Measurements from ENCODE around the gene EIF2B2.
"Not testable (repeated sequence)": the region's sequence is repeated elsewhere in the genome, so short reads cannot be mapped to it uniquely, and the experiment has no call there.

EIF2B2 gene

DNA sequence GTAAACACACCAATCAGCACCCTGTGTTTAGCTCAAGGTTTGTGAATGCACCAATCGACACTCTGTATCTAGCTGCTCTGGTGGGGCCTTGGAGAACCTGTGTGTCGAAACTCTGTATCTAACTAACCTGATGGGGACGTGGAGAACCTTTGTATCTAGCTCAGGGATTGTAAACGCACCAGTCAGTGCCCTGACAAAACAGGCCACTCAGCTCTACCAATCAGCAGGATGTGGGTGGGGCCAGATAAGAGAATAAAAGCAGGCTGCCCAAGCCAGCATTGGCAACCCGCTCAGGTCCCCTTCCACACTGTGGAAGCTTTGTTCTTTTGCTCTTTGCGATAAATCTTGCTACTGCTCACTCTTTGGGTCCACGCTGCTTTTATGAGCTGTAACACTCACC lies 6.9 kb upstream of the EIF2B2 start:
- DNase-seq, result not testable (repeated sequence)

DNA sequence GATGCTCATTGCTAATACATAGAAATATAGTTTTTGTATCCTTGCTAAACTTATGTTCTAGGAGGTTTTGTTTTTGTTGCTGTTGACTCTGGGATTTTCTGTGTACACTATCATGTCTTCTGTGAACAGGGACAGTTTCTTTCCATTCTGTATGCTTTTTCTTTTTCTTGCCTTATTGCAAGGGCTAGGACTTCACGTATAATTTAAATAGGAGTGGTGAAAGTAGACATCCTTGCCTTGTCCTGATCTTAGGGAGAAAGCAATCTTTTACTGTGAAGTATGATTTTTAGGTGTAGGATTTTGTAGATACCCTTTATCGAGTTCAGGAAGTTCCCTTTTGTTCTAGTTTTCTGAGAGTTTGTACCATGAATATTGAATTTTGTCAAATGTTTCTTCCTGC lies 1.5 kb upstream of the EIF2B2 start:
- DNase-seq, result no peak

DNA sequence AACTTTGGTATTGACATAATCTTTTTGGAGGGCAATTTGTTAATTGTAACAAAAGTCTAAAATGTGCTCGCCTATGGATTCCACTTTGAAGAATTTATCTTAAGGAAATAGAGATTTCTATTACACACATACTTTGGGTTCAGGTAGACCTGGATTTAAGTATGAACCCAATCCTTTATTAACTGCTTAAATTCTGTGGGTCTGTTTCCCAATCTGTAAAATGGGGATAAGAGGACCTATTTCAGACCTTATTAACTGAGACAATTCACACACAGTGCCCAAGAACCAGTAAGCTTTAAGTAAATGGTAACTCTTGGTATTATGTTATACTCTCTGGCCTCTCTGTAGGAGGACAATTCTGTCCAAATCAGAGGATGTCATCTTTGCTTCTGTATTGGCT lies 822 bp upstream of the EIF2B2 start:
- DNase-seq, result no peak

DNA sequence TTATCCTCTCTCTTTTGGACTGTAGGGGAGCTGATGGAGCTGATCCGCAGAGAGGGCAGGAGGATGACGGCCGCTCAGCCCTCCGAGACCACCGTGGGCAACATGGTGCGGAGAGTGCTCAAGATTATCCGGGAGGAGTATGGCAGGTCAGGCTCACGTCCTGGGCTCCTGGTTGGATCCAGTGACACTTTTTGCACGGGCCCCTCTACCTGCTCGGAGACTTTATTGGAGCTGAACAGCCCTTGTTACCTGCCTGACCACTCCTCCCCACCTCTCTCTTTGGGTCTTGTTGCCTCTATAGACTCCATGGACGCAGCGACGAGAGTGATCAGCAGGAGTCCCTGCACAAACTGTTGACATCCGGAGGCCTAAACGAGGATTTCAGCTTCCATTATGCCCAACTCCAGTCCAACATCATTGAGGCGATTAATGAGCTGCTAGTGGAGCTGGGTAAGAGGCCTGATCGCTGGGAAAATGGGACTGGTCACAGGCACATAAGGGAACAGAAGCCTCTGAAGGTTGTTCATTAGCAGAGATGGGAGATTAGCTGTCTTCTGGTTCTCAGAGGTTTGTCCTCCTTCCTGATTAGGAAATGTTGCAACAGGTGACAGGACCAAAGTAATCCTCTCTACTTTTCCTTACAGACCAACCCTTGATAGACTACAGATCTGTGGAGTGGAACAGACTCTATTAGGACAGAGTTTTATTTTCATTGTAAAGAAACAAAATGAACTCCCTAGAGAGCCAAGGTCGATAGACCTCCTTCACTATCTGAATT lies 718 bp downstream of the EIF2B2 start:
- DNase-seq, result no peak

DNA sequence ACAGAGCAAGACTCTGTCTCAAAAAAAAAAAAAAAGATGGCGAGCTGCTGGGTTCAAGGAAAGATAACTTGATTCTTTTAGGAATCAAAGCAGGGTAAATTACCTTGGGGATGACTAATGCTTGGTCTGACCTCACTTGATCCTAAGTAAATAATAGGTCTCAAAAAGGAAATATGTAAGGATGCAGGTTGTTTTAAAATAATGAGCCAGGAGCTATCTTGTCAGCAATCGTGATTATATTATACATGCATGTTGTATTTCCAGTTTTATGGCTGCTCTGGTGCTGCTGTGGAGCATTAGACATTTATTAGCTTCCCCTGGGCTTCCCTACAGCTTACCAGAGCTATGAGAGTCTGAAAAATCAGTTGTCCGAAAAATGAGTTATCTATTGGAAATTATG lies 2.6 kb downstream of the EIF2B2 start:
- no peak for DNase-seq

DNA sequence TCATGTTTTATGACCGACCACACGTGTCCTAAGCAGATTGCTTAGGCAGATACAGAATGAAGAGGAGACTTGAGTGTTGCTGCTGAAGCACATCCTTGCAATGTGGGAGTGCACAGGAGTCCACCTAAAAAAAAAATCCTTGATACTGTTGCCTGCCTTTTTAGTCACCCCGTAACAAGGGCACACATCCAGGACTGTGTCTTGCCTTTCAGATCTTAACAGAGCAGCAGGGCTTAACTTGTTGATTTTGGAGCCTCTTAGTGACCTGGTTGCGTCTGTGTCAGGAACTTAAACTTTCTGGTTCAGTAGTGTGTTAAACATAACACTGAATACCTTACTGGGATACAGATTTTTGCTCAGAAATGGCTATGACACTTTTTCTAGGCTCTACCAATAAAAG lies 6.5 kb downstream of the EIF2B2 start:
- DNase-seq, result no peak

DNA sequence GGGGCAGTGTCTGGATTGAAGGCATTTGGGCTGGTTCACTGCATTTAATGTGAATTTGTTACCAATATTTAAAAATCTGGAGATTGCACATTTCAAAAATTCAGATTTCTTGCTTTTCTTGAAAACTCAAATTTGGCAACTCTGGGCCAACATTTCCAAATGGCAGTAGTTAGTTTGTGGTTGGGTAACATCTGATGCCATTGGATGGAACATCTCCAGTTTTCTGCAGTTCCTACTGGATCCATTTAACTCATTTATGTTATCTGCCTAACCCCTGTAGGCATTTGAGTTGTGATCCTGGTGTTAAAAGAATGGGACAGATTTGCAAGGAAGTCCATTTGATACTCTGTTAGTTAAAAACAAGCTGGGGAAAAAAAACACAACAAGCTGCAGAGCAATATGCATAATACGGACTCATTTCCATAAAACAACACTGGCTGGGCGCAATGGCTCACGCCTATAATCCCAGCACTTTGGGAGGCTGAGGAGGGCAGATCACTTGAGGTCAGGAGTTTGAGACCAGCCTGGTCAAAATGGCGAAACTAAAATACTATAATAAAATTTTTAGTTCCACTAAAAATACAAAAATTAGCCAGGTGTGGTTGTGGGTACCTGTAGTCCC lies 7.9 kb downstream of the EIF2B2 start:
- DNase-seq, result no peak

DNA sequence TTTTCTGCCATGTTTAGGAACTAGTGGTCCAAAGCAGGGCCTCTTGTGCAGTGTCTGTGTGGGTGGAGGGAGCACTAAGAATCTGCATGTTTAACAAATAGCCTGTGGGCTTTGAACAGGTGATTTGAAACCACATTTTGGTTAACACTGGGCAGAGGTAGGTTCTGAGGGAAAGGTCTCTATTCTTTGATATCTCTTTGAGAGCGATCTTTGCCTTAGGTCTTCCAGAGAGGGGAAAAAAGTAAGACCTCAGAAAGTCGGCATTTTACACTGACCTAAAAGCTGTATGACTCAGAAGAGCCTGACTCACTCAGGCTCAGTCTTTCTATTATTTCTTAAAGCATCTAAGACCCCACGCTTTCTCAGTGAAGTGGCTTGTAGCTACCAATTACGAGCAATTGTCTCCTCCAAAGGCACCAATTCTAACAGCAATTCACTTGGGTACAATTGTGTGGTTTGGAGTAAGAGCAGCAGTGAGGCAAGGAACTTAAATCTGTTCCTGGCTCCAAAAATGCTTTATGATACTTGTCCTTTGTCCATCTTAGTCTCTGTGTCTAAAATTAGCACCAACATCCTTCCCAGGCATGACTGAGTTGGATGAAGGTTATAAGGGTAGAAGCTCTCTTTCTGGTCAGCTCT lies 8.8 kb downstream of the EIF2B2 start:
- no peak for DNase-seq

DNA sequence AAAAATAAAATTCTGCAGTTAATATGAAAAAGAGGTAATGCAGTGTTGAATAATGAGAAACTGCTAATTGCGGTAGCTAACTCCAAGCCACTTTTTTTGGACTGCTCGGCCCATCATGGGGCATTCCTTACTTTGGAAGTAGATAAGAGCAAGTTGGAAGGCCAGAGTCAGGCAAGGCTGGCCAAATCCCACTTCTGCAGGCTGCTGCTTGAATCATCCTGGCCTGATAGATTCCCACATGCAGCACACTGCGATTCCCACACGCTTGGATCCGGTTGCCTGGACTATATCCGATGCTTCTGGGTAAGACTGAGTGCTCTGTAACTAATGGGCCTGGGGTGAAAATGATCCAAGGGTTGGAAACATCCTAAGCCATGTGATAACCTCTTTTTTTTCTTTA lies 10.6 kb downstream of the EIF2B2 start:
- no peak for DNase-seq

DNA sequence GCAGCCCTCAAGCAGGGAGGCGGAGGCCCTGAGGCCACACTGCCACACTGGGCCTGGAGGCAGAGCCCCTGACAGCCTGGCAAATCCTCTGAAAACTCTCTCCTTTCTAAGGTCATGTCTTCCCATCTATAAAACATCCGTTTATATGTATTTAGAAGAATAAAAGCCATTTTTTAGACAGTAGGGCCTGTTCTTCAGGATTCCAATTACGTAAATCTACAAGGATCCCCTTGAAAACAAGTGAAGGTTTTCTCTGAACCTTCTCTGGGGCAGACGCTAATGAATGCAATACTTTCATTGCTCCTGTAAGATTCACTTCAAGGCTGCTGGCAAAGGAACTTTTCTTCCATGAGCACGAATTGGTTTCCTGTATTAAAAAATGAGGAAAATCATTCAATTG lies 12.8 kb downstream of the EIF2B2 start:
- DNase-seq, result no peak

DNA sequence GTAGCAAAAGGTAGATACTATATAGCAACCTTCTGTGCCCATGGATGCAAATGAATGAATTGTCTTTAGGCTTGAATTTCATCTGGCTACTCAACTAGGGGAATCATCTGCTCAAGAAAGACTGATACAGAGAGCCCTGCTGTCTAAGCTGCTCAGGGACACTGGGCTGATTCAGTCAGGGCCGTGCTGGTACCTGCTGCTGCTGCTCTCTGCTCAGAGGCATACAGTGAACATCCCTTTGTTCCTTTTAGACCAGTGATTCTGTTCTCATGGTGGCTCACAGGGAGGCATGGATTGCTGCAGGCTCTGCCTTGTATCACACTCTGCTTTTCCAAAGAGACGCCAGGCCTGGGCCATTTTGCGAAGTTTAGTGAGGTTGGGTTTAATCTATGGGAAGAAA lies 14.1 kb downstream of the EIF2B2 start:
- DNase-seq, result no peak

DNA sequence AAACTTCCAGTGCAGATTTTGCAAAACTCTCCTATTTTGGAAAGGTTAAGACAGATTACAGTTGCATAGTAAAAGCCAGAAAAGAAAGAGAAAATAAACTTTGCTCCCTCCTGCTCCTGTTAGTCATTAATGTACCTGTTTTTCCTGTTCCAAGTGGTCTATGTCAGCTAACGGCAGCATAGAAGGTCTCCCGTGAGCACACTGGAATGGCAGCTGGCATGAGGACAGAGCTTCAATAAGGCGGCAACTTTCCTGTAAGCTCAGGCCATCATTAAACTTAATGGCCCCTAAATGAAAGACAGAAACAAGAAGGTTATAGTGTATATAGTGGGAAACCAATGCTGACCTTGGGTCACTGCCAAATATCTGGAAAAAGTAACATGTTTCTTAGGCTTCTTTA lies 16.0 kb downstream of the EIF2B2 start:
- DNase-seq, result no peak

DNA sequence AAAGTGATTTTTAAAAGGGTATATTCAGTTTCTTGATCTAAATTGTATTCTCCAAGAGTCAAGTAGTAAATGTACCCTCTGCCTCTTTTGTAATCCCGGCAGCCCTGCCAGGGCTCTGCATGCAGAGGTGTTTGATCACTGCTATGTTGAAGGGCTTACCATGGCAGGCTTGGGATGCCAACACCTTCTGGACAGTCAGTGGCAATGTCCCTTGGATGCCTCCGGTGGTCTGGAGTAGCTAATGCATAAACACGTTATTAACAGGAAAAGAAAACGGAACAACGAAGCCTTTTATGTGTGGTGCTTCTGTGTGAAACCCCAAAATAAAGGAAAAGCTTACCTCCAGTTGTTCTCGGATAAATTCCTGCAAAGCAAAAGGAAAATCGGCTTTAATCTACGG lies 19.9 kb downstream of the EIF2B2 start:
- DNase-seq, result no peak

DNA sequence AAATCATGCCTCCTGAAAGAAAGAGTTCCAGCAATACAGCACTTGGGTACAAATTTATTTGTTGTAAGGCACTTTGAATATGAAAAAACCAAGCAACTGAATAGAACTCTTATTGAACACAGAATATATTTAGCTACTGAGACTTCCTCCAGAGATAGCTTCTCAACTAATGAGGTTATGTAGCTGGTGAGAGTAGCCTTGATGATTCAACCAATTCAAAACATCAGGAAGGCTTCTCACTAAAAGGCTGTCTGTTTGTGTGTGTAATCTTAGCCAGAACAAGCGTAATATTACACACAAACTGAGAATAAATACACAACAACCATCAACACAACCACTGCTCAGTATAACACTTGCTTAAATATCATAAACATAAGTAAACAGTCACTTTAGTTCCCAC lies 20.4 kb downstream of the EIF2B2 start:
- DNase-seq, result no peak

DNA sequence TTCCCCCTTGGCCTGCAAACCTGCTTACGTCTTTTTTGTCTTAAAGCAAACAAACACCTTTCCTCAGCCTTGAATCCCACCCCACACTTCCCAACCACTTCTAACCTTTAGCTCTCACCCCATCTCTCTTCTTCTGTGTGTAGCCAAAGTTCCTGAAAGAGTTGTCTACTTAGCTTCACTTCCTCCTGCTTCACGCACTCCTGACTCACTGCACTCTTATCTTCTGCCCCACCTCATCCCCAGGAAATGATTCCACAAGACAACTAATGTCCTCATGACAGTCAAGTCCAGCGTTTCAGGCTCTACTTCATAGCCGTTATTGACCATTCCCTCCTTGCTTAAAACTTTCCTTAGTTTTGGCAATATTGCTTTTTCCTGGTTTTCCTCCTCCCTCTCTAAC lies 22.4 kb downstream of the EIF2B2 start:
- DNase-seq, result no peak

DNA sequence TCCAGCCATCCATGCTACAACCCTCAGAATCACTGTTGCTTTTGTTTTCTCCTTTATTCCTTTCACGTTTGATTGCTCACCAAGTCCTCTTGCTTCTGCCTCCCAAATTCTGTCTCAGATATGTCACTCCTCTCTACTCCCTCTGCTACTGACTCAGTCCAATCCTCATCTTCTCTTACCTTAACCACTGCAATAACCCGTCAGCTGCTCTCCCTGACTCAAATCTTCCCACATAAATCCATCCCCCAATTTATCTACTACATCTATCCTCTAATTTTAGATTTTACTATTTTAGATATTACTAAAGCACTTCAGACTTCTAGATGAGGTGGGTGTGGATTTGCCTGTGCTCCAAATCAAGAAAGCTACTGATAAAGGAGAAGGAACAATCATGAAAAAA lies 23.2 kb downstream of the EIF2B2 start:
- no peak for DNase-seq

DNA sequence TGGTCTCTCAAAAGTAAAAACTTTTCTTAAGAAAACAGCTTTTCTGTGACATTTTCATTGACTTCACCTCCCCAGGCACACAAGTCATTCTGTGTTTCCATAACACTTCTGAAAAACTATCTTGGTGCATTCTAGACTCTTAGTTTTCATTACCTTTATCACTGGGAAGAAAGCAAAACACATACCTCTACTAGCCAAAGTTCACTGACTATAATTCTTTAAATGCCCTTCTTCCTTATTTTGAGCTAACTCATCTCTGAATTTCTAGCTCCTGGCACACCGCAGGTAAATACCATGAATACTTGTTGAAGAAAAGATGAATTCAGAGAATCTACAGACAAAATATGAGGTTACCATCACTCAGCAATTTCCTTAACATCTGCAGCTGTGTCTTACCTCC lies 27.4 kb downstream of the EIF2B2 start:
- DNase-seq, result no peak

DNA sequence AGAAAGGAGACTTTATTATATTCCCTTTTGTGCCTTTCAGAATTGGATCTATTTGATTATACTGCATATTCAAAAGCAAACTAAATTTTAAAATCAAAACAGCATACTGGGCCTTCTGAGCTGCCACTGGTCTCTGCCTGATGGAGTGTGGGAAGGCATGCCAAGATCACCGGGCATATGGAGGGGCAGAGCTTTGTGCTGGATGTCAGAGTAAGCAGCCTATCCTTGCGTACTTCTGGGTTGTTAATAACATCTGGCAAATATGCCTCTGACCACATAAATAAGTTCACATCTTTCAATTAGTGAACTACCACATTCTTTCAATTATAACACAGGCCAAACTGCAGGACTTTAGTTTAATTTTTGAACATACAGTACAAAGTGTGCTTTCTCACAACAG lies 30.2 kb downstream of the EIF2B2 start:
- DNase-seq, result no peak

DNA sequence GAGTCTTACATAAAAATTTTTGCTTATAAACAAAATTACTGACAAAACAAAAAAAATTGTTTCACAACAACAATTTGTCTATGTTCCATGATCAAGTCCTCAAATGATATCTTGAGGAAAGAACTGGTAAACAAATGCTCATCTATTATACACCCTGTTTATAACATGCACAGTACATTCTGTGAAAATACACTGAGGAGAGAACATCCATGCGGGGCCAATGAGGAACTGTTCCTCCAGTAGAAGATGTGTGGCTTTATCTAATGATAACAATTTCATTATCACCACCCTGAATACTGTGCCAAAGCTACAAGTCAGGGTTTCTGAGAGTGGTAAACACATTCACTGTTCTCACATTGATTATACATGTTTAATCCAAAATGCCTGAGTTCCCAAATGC lies 37.8 kb downstream of the EIF2B2 start:
- no peak for DNase-seq

DNA sequence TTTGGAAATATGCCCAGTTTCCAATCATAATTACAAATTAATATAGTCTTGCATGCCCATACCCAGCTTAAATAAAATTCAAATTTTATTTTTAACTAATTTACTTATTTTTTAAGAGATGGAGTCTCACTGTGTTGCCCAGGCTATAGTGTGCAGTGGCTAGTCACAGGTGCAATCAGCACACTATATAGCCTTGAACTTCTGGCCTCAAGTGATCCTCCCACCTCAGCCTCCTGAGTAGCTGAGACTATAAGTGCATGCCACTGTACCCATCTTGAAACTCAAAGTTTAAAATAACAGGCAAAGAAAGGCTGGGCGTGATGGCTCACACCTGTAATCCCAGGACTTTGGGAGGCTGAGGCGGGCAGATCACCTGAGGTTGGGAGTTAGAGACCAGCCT lies 38.2 kb downstream of the EIF2B2 start:
- DNase-seq, result no peak

DNA sequence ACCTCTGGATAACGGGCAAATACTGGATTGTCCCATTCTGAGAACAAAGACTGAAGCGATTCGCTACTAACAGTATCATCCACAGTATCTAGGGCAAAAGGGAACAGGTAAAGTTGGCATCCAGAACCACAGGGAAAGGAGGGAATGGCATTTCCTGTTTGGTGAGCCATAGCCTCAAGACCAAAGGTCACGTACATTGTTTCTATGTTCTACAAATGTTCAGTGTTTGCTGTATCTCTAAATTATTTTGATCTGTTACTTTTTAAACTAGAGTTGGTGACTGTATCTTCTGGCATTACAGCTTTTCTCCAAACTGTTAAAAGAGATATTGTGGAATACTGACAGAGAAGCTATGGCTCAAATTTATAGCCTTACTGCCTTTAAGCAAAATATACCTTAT lies 38.9 kb downstream of the EIF2B2 start:
- DNase-seq, result no peak

DNA sequence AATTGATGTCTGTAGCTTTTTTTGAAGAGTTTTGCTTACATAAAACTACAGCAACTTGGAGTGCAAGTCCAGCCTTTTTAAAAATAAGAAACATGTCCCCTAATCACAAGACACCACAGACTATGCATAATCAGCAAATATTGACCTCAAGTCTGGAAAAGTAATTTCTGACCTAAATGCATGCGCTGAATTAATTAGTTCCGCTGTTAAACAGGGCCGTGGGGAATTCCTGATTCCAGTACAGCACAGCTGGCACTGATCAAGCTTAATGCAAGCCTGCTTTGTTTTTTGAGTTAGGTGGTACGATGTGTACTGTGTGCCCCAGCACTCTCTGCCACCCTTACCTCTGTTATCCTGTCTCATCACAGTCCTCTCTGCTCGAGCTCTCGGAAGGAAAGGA lies 39.3 kb downstream of the EIF2B2 start:
- DNase-seq, result no peak

DNA sequence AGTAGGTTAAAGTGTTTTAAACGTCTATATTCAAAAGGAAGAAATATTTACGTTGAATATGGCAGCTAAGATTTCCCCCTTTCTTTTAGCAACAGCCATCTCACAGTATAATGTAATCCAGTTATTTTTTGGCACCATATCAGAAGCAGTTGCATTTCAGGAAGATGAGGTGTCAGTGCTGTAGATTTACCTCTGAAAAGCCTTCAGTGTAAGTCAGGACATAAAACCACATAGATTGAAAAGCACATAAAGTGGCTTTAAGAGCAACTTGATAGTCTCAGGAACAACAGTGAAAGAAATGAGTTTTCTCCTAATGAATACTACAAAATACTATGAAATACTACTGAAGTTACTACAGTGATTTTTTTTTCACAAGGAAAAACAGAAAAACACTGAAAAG lies 41.6 kb downstream of the EIF2B2 start:
- no peak for DNase-seq

DNA sequence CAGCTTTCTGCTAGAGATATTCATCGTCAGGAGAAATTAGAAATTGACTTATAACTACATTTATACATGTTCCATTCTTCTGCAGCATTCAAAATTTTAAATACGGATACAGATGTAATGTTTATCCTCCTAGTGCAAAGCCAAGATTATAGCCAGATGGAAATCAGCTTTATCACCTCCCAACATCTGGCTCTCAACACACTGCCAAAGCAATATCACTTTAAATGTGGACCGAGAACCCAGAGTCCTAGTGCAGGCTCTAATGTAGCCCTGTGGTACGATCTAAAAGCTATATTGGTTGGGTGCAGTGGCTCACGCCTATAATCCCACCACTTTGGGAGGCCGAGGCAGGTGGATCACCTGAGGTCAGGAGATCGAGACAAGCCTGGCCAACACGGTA lies 42.0 kb downstream of the EIF2B2 start:
- no peak for DNase-seq

DNA sequence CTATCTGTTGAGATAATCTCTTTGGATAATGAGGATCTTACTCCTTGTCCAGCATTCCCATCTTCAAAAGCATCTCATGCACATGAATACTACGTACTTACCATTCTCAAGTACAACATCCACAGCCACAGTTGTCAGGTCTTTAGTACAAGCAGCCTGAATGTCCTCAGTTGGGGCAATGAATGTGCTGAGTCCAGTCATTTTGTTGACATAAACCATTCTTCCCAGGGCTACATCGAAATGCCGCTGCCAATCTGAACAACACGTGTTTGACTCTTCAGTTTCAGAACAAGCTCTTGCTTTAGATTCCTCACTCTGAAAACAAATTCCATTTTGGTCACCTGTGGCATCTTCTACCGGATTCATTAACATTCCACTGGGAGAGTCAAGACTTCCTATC lies 43.6 kb downstream of the EIF2B2 start:
- DNase-seq, result no peak

All from NCI-H526 treated with DMSO at 0.1 percent for 48 hours (cell line).